GM18505 (cell line): Measurements from ENCODE around the gene FSD2.

ENCODE experiments used
- ATAC-seq: cut with Tn5 transposase; IDR thresholded peaks from one replicate; pipeline ENCODE4 v1.9.1; 2021; ENCODE audit not compliant: unreplicated experiment
- POLR2A ChIP-seq: IDR thresholded peaks from 4 replicates; pipeline ENCODE4 v1.6.1; 2011; ENCODE audit warnings: borderline replicate concordance; ENCODE audit not compliant: insufficient read depth, insufficient read length; ENCODE audit errors: extremely low read depth

The FSD2 gene

DNA sequence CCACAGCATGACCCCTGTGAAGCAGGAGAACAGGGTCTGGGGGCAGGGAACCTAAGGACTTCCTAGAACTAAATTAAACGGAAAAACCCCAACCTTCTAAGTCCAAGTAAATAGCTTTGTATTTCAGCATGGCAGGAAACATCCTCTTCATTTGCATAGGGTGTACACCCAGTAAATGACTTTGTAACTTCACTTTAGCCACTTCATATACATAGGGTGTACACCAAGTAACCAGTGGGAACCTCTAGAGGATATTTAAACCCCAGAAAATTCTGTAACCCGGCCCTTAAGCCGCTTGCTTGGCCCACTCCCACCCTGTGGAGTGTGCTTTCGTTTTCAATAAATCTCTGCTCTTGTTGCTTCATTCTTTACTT is 41.8 kb downstream of the FSD2 start:
- TF ChIP-seq POLR2A, result no peak
- ATAC-seq, result no peak

DNA sequence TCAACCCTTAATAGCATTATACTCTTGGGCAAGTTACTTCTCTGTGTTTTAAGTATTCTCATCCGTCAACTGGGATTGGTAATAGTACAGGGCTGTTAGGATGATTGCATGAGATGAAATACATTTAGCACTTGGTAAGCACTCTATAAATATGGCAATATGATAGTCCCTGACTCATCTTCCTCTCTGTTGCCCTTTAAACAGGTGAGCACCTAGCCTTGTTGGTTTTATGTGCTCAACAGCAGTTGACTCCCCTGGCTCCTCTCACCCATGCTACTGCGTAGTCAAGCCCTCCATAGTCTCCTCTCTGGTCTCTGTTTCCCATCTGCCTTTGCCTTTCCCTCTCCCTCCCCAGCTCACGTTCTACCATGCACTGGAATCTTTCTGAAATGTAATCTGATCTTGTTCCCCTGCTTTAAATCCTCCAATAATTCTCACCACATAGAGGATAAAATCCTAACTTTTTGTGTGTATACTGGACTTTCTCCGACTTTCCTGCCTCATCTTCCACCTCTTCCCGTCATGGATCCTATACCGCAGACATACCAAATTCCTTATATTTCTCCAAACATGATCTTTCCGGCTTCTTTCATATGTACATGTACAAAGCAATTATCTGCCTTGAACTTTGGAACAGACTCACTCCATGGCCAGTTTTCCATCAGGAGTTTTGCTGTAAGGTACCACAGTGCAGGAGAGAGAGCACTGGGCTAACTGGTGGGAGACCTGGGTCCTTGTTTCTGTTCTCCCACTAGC is 42.3 kb downstream of the FSD2 start:
- TF ChIP-seq POLR2A, result no peak
- no peak for ATAC-seq

DNA sequence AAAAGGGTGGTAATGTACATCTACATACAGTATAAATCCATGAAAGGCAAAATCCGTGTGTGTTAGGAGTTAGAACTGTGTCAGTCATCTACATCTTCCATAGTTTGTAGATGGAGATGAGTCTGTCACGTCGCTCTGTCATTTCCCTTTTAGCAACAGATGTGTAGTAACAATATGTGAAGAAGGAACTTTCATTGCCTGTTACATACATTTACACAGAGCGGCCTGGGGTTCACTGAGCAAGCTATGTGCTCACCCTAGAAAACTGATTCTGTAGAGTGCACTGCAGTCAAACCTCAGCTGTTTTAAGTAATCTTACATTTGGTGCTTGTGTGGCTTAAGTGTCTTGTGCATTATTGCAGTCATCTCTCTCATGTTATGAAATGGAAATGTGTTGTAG is 54.6 kb downstream of the FSD2 start:
- ATAC-seq, result no peak
- TF ChIP-seq POLR2A, result no peak

GRCh38 chr15:82750831-82751180 is 55.1 kb downstream of the FSD2 start:
- no peak for TF ChIP-seq POLR2A
- ATAC-seq, result peak; percentile 10

- ATAC-seq, result peak; percentile 88
- TF ChIP-seq POLR2A, result peak; percentile 90
Observed at GRCh38 chr15:82749951-82750830, 55.7 kb downstream of the FSD2 start.

GRCh38 chr15:82748315-82748714 is 57.6 kb downstream of the FSD2 start:
- ATAC-seq, result no peak

GRCh38 chr15:82743810-82744209 is 62.1 kb downstream of the FSD2 start:
- ATAC-seq, result no peak

More at GRCh38 chr15:82748315-82748714, 57.6 kb downstream of the FSD2 start:
- TF ChIP-seq POLR2A, result no peak

GRCh38 chr15:82742134-82742533 is 63.7 kb downstream of the FSD2 start:
- TF ChIP-seq POLR2A, result no peak
- no peak for ATAC-seq

More at GRCh38 chr15:82743810-82744209, 62.1 kb downstream of the FSD2 start:
- TF ChIP-seq POLR2A, result no peak

DNA sequence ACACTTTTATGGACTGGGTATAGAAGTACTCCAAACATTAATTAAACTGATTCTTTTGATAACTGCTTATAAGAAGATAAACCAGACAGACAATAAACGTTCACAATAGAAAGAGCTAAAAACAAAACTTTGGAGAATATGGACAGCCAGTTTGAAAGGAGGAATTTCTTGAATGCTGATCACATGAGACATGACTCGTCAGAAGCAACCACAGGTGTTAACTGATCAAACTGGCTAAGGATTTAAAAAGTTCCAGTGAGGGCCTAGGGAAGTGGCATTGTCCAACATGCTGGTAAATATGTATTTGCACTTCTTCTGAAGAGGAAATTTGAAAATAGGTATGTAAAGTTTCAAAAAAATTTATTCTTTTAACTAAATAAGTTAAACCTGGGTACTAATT is 66.8 kb downstream of the FSD2 start:
- no peak for TF ChIP-seq POLR2A
- no peak for ATAC-seq

DNA sequence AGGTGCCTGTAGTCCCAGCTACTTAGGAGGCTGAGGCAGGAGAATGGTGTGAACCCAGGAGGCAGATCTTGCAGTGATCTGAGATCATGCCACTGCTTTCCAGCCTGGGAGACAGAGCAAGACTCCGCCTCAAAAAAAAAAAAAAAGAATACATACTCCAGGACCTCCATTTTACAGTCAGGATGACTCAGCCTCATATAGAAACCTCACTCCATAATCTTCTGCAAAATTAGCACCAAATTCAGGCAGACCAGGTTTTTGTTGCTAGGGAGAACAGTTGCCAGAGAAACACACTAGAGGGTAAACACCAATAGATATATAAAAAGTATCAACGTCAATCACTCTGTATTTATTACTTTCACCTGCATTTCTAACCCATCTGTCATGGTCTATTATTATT is 67.9 kb downstream of the FSD2 start:
- ATAC-seq, result no peak
- TF ChIP-seq POLR2A, result no peak

DNA sequence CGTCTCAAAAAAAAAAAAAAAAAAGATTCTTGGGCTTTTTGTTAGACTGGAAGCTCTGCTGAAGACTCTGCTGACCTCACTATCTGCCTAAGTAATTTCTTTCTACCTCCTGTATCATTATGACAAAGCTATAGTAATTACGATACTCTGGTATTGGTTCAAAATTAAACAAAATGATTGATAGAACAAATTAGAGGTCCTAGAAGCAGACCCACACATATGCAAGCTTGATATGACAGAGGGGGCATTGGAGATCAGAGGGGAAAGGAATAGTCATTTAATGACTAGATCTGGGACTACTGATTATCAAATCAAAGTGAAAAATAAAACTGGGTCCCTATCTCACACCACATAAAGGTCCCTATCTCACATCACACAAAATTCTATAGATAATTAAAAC is 74.3 kb downstream of the FSD2 start:
- ATAC-seq, result no peak
- TF ChIP-seq POLR2A, result no peak

- ATAC-seq, result no peak
- no peak for TF ChIP-seq POLR2A
Observed at GRCh38 chr15:82730022-82730530, 75.8 kb downstream of the FSD2 start.

- ATAC-seq, result no peak
- TF ChIP-seq POLR2A, result no peak
Observed at GRCh38 chr15:82726816-82727215, 79.1 kb downstream of the FSD2 start.

GRCh38 chr15:82715003-82715402 is 90.9 kb downstream of the FSD2 start:
- ATAC-seq, result no peak
- no peak for TF ChIP-seq POLR2A
